HL-60 (cell line): ENCODE data around the gene REXO4.

ENCODE experiments used
- DNase-seq, 2 experiments: peaks; one replicate each; pipeline ENCODE4 v3.0.0-alpha.2; 2010 to 2020; ENCODE audit warnings: low read depth in 1 of 2, low spot score in 1 of 2
- H3K27ac ChIP-seq: fragments of 250-450 bp; sonication (Bioruptor Pico); replicated peaks from 2 replicates; pipeline ENCODE4 v1.5.1; 2020; ENCODE audit warnings: mild to moderate bottlenecking, moderate library complexity
- H3K27me3 ChIP-seq: fragments of 250-450 bp; sonication (Bioruptor Pico); 2 replicates; pipeline ENCODE4 v1.5.1; 2021; ENCODE audit warnings: mild to moderate bottlenecking, moderate library complexity; ENCODE audit not compliant: insufficient read depth, poor library complexity, severe bottlenecking
- H3K4me3 ChIP-seq: replicated peaks from 2 replicates; pipeline ENCODE4 v1.5.1; 2011; ENCODE audit warnings: mild to moderate bottlenecking, control low read depth, low read length; ENCODE audit not compliant: insufficient read depth
- GABPA ChIP-seq: IDR thresholded peaks from 2 replicates; pipeline ENCODE4 v1.6.1; 2012; ENCODE audit warnings: low read depth
- POLR2AphosphoS5 ChIP-seq: IDR thresholded peaks from 2 replicates; pipeline ENCODE4 v1.6.1; 2012; ENCODE audit warnings: low read depth
- SPI1 ChIP-seq: IDR thresholded peaks from 2 replicates; pipeline ENCODE4 v1.6.1; 2012; ENCODE audit warnings: low read depth, mild to moderate bottlenecking, borderline replicate concordance

The REXO4 gene

DNA sequence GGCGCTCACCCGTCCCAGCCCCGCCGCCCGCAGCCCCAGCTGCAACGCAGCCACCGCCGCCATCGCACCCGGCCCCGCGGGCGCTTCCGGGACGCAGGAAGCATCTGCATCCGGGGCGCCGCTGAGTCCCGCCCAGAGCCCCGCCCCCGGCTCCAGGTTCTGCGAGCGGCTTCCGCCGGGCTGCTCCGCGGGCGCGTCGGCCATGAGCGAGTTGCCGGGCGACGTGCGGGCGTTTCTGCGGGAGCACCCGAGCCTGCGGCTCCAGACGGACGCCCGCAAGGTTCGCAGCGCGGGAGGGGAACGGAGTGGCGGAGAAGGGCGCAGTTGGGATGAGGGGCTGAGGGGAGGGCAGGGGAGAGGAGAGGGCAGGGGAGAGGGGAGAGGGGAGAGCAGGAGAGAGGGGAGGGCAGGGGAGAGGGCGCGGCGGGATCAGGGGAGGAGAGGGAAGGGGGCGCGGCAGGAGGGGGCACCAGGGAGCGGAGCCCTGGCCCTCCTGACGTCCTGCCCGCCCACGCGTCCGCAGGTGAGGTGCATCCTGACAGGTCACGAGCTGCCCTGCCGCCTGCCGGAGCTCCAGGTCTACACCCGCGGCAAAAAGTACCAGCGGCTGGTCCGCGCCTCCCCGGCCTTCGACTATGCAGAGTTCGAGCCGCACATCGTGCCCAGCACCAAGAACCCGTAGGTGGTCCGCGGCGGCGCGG lies 61.3 kb downstream of the REXO4 start, which contains the start of the genes SURF1 and SURF2:
SURF1 (minus strand) TSS at position 97 of the 701 bp plus-strand sequence; CDS start at position 63, 34 bp downstream.
SURF2 (plus strand) TSS at position 160 of the 701 bp plus-strand sequence; CDS start at position 203, 43 bp downstream.
- TF ChIP-seq POLR2AphosphoS5, result peak; percentile 69; the same call in 1 of the 2 replicates
- no peak for TF ChIP-seq SPI1
- peak; percentile 85 for TF ChIP-seq GABPA
- no peaks in the 10 kb centered on the region for H3K27me3 ChIP-seq
- H3K27ac ChIP-seq, result peak within 1 kb of the TSS; percentile 84
- DNase-seq, result peak in 1 of 2 experiments; percentile 87
- peak within 1 kb of the TSS; percentile 70 for H3K4me3 ChIP-seq
